Prostate gland (tissue), 2 donors: ENCODE measurements around the gene FUBP3.

Source experiments
- POLR2A ChIP-seq: fragments of 450-650 bp; IDR thresholded peaks from one replicate; pipeline ENCODE4 v1.6.1; 2016; ENCODE audit warnings: antibody characterized with exemption, mild to moderate bottlenecking
- TF ChIP-seq, protein P1 (sequence below), 4 experiments: fragments of 200-600 bp in 2 of 4; fragments of 450-650 bp in 2 of 4; sonication (generic) in 2 of 4; IDR thresholded peaks; 1 replicate in 3 of 4; 2 replicates in 1 of 4; pipeline ENCODE4 v1.5.1; 2016 to 2019; ENCODE audit warnings: antibody characterized with exemption in 4 of 4, mild to moderate bottlenecking in 2 of 4, moderate library complexity in 2 of 4

DNA sequence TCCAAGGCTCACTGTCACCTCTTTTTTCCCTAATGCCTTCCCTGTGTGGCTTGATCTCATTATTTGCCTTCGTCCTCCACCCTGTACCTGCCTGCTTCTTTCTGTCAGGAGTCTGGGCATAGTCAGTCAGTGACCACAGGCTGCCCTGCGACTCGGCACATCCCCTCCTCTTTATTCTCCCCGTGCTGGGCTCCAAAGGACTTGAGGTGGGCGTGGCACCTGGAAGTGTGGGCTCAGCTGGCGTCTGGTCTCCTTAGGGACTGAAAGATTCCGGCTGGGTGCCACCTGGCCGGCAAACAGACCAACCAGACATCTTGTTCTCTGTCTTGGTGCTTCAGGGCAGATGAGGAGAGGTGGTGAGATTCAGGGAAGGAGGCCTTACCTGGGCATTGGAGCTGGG is 55.4 kb downstream of the FUBP3 start:
- no peak for TF ChIP-seq POLR2A
- TF ChIP-seq, protein P1, sequence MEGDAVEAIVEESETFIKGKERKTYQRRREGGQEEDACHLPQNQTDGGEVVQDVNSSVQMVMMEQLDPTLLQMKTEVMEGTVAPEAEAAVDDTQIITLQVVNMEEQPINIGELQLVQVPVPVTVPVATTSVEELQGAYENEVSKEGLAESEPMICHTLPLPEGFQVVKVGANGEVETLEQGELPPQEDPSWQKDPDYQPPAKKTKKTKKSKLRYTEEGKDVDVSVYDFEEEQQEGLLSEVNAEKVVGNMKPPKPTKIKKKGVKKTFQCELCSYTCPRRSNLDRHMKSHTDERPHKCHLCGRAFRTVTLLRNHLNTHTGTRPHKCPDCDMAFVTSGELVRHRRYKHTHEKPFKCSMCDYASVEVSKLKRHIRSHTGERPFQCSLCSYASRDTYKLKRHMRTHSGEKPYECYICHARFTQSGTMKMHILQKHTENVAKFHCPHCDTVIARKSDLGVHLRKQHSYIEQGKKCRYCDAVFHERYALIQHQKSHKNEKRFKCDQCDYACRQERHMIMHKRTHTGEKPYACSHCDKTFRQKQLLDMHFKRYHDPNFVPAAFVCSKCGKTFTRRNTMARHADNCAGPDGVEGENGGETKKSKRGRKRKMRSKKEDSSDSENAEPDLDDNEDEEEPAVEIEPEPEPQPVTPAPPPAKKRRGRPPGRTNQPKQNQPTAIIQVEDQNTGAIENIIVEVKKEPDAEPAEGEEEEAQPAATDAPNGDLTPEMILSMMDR (IDR thresholded peaks at IDR 0.05) = no peak
